Stomach smooth muscle (tissue), 2 donors: ENCODE measurements around the gene HOXB2.

Experiments
- H3K27ac ChIP-seq: one replicate; pipeline ENCODE4 v1.7.0; 2013; ENCODE audit warnings: mild to moderate bottlenecking, low read length, inconsistent platforms
- H3K27me3 ChIP-seq, 2 donors: one replicate each; pipeline ENCODE4 v1.7.0; 2013; ENCODE audit warnings: low read length in 2 of 2; ENCODE audit not compliant: insufficient read depth in 2 of 2, control insufficient read depth in 1 of 2
- H3K36me3 ChIP-seq, 2 donors: one replicate each; pipeline ENCODE4 v1.7.0; 2013; ENCODE audit warnings: low read length in 2 of 2; ENCODE audit not compliant: control insufficient read depth in 2 of 2, insufficient read depth in 2 of 2
- H3K4me1 ChIP-seq: one replicate; pipeline ENCODE4 v1.7.0; 2013; ENCODE audit warnings: low read length; ENCODE audit not compliant: control insufficient read depth, insufficient read depth
- H3K4me3 ChIP-seq, 2 donors: one replicate each; pipeline ENCODE4 v1.7.0; 2013; ENCODE audit warnings: low read length in 2 of 2
- H3K9ac ChIP-seq, 2 donors: one replicate each; pipeline ENCODE4 v1.7.0; 2013; ENCODE audit warnings: low read length in 2 of 2, mild to moderate bottlenecking in 1 of 2
- H3K9me3 ChIP-seq, 2 donors: one replicate each; pipeline ENCODE4 v1.7.0; 2013; ENCODE audit warnings: low read length in 2 of 2; ENCODE audit not compliant: control insufficient read depth in 2 of 2
- donor health status: healthy.
- donor health status: Pancreatic carcinoma.

HOXB2 gene

DNA sequence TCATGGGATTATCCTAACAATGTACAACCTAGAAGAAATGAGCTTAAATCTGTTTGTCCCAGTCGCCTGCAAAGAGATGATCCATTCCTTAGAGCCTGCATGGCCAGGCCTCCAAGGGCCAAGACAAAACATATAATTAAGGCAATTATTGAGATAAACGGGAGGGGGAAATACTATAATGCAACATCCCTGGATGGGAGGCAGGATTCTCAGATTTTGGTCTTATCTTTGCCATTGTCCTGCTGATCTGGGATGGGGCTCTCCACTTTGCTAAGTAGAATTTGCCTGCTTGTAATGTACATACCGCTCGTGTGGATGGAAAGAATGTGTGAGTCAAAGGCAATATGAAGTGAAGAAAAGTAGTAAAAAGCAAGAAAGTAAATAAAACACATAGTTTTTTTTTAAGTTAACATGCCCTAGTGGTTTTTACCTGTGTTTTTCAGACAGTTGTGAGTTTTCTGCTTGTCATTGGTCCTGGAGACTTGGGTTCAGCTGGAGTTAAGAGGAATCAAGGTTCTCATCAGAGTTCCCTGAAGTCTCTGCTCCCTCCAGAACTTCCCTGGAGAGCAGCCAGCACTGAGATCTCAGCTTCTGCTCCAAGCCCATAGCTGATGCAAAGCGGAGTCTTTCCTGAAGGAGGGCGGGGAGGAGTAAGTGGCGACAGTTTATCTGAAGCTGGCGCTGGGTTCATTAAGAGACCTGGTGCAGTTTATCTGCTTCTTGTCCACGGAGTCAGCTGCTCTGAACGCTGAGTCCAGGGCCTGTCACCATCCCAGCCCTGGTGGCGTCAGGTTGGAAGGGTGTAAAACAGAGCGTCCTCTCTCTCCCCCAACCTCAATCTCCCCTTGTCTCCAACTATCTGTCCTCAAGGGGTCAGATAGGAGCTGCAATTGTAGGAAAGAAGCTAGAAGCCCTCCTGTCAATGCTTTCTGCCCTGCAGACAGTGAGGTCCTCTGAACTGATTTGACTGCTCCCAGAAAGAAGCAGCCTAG, 44.2 kb downstream of the HOXB2 start:
- Histone ChIP-seq H3K4me1 (peaks cover 13% of the 10 kb centered on the region), H3K4me3 (peak overlapping the region in 1 of 2 donors; percentile 52), H3K27me3 (peaks cover 0 to 2% of the 10 kb centered on the region in 2 donors), H3K36me3 (no peaks in the 10 kb centered on the region), H3K27ac (no peak overlapping the region), H3K9ac (no peak overlapping the region), H3K9me3 (no peaks in the 10 kb centered on the region)

DNA sequence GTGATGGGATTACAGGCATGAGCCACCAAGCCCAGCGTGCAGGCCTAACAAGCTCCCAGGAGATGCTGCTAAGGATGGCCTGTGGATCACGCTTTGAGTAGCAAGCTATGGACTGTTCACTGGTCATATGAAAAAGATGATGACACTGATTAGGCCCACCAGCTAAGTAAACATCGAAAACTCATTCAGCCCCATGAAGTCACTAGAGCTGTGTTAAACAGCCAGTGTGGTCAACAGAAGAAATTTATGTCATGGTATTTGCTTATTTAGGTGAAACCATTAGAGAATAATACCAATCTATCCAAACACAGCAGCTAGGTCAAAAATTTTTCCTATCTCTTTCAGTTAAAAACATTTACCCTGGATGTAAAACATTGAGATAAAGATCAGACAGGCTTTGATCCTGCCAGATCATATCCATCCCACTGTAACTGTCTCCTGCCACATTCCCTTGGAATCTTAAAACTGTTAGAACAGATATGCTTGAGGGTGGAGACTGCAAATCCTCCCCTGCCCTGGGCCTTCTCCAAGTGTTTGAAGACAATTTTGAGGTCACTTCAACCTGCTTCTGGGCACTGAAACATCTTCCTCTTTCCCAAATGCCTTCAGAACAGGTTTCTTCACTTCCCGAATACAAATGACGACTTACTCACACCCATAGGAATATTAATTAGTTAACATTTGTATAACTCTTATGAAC, 45.0 kb downstream of the HOXB2 start:
- peaks cover 13% of the 10 kb centered on the region for H3K4me1 ChIP-seq
- H3K27me3 ChIP-seq = peaks cover 0 to 2% of the 10 kb centered on the region in 2 donors

DNA sequence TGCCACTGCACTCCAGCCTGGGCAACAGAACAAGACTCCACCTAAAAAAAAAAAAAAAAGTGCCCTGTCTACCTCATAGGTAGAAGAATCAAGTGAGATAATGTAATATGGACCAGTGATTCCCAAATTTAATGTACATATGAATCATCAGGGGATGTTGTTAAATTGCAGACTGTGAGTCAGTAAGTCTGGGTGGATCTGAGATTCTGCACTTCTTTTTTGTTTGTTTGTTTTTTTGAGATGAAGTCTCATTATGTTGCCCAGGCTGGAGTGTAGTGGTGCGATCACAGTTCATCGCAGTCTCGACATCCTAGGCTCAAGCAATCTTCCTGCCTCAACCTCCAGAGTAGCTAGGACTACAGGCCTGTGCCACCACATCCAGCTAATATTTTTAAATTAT, 45.7 kb downstream of the HOXB2 start:
- peaks cover 0 to 2% of the 10 kb centered on the region in 2 donors for H3K27me3 ChIP-seq
- no peak overlapping the region for H3K9ac ChIP-seq
- H3K4me3 ChIP-seq = no peak overlapping the region
- H3K9me3 ChIP-seq = no peaks in the 10 kb centered on the region
- no peaks in the 10 kb centered on the region for H3K36me3 ChIP-seq
- H3K4me1 ChIP-seq = peaks cover 13% of the 10 kb centered on the region
- H3K27ac ChIP-seq = no peak overlapping the region

More for the DNA sequence above, 45.0 kb downstream of the HOXB2 start:
- Histone ChIP-seq H3K9me3 (no peaks in the 10 kb centered on the region), H3K36me3 (no peaks in the 10 kb centered on the region), H3K4me3 (no peak overlapping the region), H3K9ac (no peak overlapping the region), H3K27ac (no peak overlapping the region)

DNA sequence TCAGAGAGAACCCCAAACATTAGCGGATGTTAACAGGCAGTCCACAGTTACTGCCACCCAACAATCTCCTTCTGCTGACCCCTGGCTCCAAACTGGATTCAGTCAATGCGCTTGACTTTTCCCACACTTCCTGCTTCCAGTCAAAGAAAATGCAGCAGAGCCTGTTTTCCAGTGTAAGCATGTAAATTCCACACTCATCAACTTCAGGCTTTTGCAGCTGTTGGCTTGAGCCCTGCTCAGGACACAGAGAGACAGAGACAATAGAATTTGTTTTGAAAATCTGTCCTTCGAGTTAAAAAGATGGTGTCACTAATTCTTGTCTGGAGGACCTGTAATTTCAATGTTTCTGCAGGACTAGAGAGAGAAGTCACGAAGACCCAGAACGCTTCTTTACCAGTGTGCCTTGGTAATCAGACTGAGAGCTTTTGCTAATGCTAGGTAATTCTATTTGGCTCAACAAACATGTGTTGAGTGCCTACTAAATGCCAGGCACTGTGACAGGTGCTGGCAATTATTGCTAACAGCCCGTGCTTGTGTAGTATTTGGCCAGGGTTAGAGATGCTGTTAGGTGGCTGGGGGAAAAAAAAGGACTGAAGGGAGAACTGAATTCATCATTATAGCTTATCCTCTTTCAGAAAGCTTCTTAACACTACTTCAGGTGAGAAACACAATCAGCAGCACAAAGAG, 46.6 kb downstream of the HOXB2 start:
- H3K9ac ChIP-seq = no peak overlapping the region
- no peaks in the 10 kb centered on the region for H3K36me3 ChIP-seq
- no peak overlapping the region for H3K4me3 ChIP-seq
- H3K9me3 ChIP-seq = no peaks in the 10 kb centered on the region
- H3K27ac ChIP-seq = no peak overlapping the region
- peaks cover under 1 to 2% of the 10 kb centered on the region in 2 donors for H3K27me3 ChIP-seq
- peaks cover 9% of the 10 kb centered on the region for H3K4me1 ChIP-seq

DNA sequence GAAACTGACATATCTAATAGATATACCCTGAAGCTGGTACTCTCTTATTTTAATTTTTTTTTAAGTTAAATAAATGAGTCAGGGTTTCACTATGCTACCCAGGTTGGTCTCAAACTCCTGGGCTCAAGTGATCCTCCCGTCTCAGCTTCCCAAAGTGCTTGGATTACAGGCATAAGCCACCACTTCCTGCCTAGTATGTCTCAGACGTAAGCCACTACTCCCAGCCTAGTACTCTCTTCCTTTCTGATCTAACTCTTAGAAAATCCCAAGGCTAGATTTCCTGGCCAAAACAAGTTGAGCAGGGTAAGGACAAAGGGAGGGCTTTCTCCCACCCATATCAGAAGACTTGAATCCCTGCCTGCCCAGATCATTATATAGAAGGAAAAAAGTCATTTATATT, 47.8 kb downstream of the HOXB2 start:
- Histone ChIP-seq H3K4me1 (peaks cover 19% of the 10 kb centered on the region), H3K9me3 (no peaks in the 10 kb centered on the region), H3K4me3 (no peak overlapping the region), H3K27me3 (peaks cover 0 to 7% of the 10 kb centered on the region in 2 donors), H3K36me3 (no peaks in the 10 kb centered on the region), H3K27ac (no peak overlapping the region), H3K9ac (no peak overlapping the region)

DNA sequence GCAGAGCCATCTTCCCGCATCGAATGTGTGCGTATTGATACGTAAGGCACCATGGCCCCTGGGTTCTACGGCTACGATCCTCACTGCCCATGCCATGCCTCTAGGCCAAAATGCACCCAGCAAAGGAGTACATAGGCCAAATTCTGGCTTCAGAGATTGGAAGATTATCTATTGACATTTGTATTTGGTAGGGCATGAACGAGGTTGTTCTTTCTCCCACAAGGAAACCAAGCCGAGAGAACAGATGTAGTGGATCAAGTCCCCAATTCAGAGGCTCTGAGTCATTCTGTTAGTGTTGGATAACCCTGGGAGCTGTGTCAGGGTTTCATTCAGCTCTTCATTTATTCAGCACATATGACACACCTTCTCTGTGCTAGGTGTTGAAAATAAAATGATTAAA, 50.6 kb downstream of the HOXB2 start:
- Histone ChIP-seq H3K4me3 (no peak overlapping the region), H3K36me3 (no peaks in the 10 kb centered on the region), H3K4me1 (peaks cover 11% of the 10 kb centered on the region), H3K9ac (no peak overlapping the region), H3K27me3 (peaks cover 0 to 7% of the 10 kb centered on the region in 2 donors), H3K27ac (no peak overlapping the region), H3K9me3 (no peaks in the 10 kb centered on the region)
